GM12878 (cell line): ENCODE measurements around the gene AMBRA1.
"Not testable (repeated sequence)": the region's sequence is repeated elsewhere in the genome, so short reads cannot be mapped to it uniquely, and the experiment has no call there.

Experiments used
- CHD1 ChIP-seq: IDR thresholded peaks from 2 replicates; pipeline ENCODE4 v1.6.1; 2012; ENCODE audit warnings: low read depth, low read length, improper control_type of control experiment
- CTCF ChIP-seq, 3 experiments: IDR thresholded peaks in 2 of 3; conservative IDR thresholded peaks in 1 of 3; 2 replicates each; pipeline ENCODE4 v1.5.1; 2011; ENCODE audit warnings: low read depth in 3 of 3, low read length in 3 of 3, mild to moderate bottlenecking in 3 of 3, control low read depth in 2 of 3, moderate library complexity in 2 of 3, inconsistent platforms in 1 of 3, mixed read lengths in 1 of 3; ENCODE audit not compliant: control insufficient read depth in 2 of 3, insufficient read depth in 1 of 3; ENCODE audit errors: extremely low read depth in 1 of 3
- EP300 ChIP-seq, 2 experiments: fragments of 150-350 bp in 1 of 2; IDR thresholded peaks; 2 replicates each; pipeline ENCODE4 v1.6.1; 2011 to 2012; ENCODE audit warnings: low read depth in 2 of 2, low read length in 2 of 2, borderline replicate concordance in 1 of 2, improper control_type of control experiment in 1 of 2, inconsistent platforms in 1 of 2; ENCODE audit not compliant: control insufficient read depth in 1 of 2
- GABPA ChIP-seq: IDR thresholded peaks from 2 replicates; pipeline ENCODE4 v1.6.1; 2014; ENCODE audit warnings: antibody characterized with exemption, low read depth, mild to moderate bottlenecking, inconsistent platforms
- HDAC2 ChIP-seq: fragments of 200-600 bp; sonication (generic); IDR thresholded peaks from 2 replicates; pipeline ENCODE4 v1.6.1; 2017
- POLR2A ChIP-seq: IDR thresholded peaks from 2 replicates; pipeline ENCODE4 v1.6.1; 2011; ENCODE audit warnings: low read depth, mild to moderate bottlenecking, low read length
- RELA ChIP-seq: fragments of 450-650 bp; IDR thresholded peaks from 2 replicates; pipeline ENCODE4 v1.8.0; 2014; ENCODE audit warnings: borderline replicate concordance; ENCODE audit not compliant: partially characterized antibody
- SMC3 ChIP-seq: IDR thresholded peaks from 2 replicates; pipeline ENCODE4 v1.6.1; 2011; ENCODE audit warnings: low read length, improper control_type of control experiment, borderline replicate concordance

GRCh38 chr11:46583513-46583912 is 10.3 kb downstream of the AMBRA1 start:
- TF ChIP-seq SMC3; GABPA; CHD1; POLR2A; RELA; CTCF (IDR thresholded peaks at IDR 0.05 in 2 of 3, conservative IDR thresholded peaks at IDR 0.05 in 1 of 3; ENCODE audit: control insufficient read depth in 2 of 3, extremely low read depth in 1 of 3, insufficient read depth in 1 of 3, low read depth in 3 of 3, low read length in 3 of 3); EP300 (IDR thresholded peaks at IDR 0.05; ENCODE audit: borderline replicate concordance in 1 of 2, control insufficient read depth in 1 of 2, low read depth in 2 of 2, low read length in 2 of 2); HDAC2: not testable (repeated sequence)
